NK-92 treated with Interleukin-12 subunit alpha and Interleukin-12 subunit beta, amount 100 ng/mL, for 24 hours (cell line): Measurements from ENCODE around the gene SLC22A31.
"Not testable (repeated sequence)": the region's sequence is repeated elsewhere in the genome, so short reads cannot be mapped to it uniquely, and the experiment has no call there.

Experiments used
- DNase-seq: peaks from one replicate; lab custom pipeline; 2025; lab: John Stamatoyannopoulos, UW

Gene SLC22A31

DNA sequence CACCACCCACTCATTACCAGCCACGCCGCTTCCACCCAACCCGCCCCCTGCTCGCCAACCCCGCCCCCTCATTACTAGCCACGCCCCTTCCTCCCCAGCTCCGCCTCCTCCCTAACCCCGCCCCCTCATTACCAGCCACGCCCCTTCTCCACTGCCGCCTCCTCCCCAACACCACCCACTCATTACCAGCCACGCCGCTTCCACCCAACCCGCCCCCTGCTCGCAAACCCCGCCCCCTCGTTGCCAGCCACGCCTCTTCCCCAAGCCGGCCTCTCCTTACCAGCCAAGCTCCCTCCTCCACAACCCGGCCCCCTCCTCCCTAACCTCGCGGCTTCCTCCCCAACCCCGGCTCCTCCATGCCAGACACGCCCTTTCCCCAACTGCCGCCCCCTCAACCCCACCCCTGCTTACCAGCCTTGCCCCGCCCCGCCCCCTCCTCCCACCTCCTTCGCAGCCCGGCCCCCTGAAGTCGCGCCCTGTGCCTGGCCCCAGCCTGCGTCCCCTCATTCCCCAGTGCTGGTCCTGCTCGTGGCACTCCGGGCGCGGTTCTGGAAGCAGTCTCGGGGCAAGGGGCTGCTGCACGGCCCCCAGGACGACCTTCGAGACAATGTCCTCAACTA, 7.3 kb downstream of the SLC22A31 start:
- no peak for DNase-seq

- DNase-seq: not testable (repeated sequence)
These were observed 8.0 kb downstream of the SLC22A31 start for GRCh38 chr16:89192186-89192955.

DNA sequence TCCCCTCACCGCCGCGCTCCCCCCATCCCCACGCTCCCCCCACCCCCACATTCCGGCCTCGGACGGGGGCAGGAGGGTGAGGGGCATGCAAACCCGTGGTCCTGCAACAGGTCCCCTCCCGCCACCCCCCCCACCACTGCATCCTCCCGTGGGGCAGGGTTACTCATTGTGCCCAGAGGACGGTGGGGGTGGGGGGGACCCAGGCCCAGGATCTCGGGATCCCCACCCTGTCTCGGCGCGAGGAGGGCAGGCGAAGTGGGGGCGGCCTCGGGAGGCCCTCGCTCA, 8.5 kb downstream of the SLC22A31 start:
- no peak for DNase-seq

- no peak for DNase-seq
These were observed 9.1 kb downstream of the SLC22A31 start for GRCh38 chr16:89191033-89191900.

GRCh38 chr16:89190150-89190958, 10.0 kb downstream of the SLC22A31 start:
- no peak for DNase-seq

- no peak for DNase-seq
These were observed 10.8 kb downstream of the SLC22A31 start for GRCh38 chr16:89189358-89190025.

- DNase-seq: not testable (repeated sequence)
These were observed 11.6 kb downstream of the SLC22A31 start for GRCh38 chr16:89188471-89189357.

DNA sequence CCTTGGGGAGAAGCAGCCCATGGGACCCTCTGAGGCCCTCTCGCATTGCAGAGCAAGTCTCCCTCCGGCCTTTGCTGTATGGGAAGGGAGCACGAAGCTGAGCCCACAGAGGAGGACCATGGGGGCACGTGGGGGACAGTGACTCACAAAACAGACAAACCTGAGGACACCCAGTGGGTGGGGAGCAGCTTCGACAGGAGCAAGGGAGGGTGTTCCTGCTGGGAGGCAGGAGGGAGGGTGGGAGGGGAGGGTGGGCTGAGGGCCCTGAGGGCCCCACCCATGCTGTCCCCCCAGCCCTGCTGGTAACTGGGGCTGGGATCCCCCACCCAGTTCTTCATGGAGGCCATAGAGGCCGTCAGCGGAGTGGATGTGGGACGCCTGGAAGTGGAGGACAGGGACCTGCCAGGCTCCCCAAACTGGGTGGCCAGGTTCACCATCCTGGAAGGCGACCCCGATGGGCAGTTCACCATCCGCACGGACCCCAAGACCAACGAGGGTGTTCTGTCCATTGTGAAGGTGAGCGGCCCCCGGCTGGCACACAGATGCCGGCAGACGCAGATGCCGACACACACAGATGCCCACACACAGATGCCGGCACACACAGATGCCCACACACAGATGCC, 12.5 kb downstream of the SLC22A31 start:
- DNase-seq: no peak

DNA sequence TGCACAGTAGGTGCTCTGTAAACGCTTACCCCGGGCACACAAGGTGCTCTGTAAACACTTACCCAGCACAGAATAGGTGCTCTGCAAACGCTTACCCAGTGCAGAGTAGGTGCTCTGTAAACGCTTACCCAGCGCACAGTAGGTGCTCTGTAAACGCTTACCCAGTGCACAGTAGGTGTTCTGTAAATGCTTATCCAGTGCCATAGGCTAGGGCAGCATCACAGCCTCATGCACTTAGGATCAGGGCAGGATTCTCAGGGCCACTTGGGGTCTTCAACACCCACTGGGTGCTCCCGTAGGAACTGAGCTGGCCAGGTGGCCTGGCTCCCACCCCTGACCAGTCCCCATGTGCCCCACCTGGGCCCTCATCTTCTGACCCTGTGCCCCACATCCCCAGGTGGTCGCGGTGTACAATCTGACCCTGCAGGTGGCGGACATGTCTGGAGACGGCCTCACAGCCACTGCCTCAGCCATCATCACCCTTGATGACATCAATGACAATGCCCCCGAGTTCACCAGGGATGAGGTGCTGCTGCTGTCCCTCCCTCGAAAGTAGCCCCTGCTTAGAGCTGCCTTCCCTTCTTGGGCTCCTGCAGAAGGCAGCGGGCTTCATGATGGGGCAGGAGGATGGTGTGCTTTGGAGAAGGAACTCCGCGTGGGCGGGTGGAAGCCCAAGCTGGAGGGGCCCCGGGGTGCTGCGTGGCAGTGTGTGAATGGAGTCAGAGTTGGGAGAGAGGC, 13.1 kb downstream of the SLC22A31 start:
- no peak for DNase-seq

DNA sequence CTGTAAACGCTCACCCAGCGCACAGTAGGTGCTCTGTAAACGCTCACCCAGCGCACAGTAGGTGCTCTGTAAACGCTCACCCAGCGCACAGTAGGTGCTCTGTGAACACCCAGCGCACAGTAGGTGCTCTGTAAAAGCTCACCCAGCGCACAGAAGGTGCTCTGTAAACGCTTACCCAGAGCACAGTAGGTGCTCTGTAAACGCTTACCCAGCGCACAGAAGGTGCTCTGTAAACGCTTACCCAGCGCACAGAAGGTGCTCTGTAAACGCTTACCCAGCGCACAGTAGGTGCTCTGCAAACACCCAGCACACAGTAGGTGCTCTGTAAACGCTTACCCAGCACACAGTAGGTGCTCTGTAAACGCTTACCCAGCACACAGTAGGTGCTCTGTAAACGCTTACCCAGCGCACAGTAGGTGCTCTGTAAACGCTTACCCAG, 13.7 kb downstream of the SLC22A31 start:
- DNase-seq: not testable (repeated sequence)

- not testable (repeated sequence) for DNase-seq
These were observed 14.3 kb downstream of the SLC22A31 start for GRCh38 chr16:89185887-89186592.

- no peak for DNase-seq
These were observed 15.2 kb downstream of the SLC22A31 start for GRCh38 chr16:89184933-89185794.

DNA sequence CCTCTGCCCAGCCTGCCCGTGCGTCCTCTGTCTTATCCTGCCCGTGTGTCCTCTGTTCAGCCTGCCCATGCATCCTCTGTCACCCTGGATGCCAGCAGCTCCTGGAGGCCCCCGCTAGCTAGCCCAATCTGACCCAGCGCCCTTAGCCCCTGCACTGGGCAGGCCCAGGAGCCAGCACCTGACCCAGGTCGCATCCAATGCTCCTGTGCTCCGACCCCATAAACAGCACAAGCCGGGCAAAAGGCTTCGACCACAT, 15.7 kb downstream of the SLC22A31 start:
- DNase-seq: no peak

- no peak for DNase-seq
These were observed 16.2 kb downstream of the SLC22A31 start for GRCh38 chr16:89183975-89184676.

DNA sequence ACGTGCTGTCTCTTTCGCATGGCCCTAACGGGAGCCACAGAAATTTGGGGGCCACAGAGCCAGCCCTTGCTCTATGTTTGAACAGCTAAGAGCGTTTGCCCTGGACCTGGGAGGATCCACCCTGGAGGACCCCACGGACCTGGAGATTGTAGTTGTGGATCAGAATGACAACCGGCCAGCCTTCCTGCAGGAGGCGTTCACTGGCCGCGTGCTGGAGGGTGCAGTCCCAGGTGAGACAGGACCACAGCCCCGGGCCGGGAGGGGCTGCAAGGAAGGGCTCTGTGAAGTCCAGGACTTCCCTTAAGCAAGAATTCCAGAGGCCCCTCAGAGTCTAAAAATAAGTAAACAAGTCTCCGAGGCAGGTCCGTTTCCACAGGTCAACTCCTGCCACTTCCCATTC, 16.9 kb downstream of the SLC22A31 start:
- DNase-seq: no peak

- no peak for DNase-seq
These were observed 20.6 kb downstream of the SLC22A31 start for GRCh38 chr16:89179656-89180315.

DNA sequence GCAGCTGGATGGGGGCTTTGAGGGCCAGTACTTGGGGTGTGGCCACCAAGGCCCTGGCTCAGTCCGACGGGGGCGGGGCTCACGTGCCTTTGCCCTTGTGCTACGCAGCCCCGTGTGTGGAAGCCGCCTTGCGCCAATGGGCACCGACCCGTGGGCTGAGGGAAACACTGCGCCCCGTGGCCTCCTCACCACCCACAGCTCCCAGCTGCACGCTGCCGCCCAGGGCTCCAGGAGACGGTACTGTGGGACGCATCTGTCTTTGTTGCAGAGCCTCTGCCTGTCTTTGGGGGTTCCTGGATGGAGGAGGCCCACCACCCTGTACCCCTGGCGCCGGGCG, 21.2 kb downstream of the SLC22A31 start:
- no peak for DNase-seq
